Cardiac muscle cell (in vitro differentiated cells and primary cell): ENCODE measurements around the gene SHISAL1. TPM values are rescaled to one million over a fixed set of nuclear protein-coding genes. Genes with fewer than 3 reads are reported as not detected.

ENCODE experiments used
- DNase-seq, 2 donors: peaks; one replicate each; pipeline versions ENCODE4 v3.0.0 to v3.0.0-alpha.2; 2010 to 2017; ENCODE audit warnings: low read depth in 1 of 2, low spot score in 1 of 2
- H3K27ac ChIP-seq: fragments of 200-600 bp; sonication (generic); 2 replicates; pipeline ENCODE4 v1.5.1; 2016
- H3K27me3 ChIP-seq: fragments of 200-600 bp; sonication (generic); 2 replicates; pipeline ENCODE4 v1.6.0; 2016; ENCODE audit warnings: control low read depth
- H3K36me3 ChIP-seq: fragments of 200-600 bp; sonication (generic); 2 replicates; pipeline ENCODE4 v1.5.1; 2016; ENCODE audit warnings: control low read depth
- H3K4me1 ChIP-seq: fragments of 200-600 bp; sonication (generic); 2 replicates; pipeline ENCODE4 v1.8.1; 2017; ENCODE audit warnings: low read depth, mild to moderate bottlenecking, mixed run types
- H3K4me3 ChIP-seq: fragments of 200-600 bp; sonication (generic); 2 replicates; pipeline ENCODE4 v1.5.1; 2016; ENCODE audit warnings: mild to moderate bottlenecking
- H3K9me3 ChIP-seq: fragments of 200-600 bp; sonication (generic); 2 replicates; pipeline ENCODE4 v1.5.1; 2017; ENCODE audit warnings: low read depth, mild to moderate bottlenecking, control low read depth
- polyA plus RNA-seq: library from polyadenylated mRNA; unstranded; fragments of >200 nt; fragmentation: Nextera tagmentation; extraction: Ambion mirVana; gene quantifications from 2 replicates; pipeline ENCODE4 v1.2.1, GENCODE V29; 2016
- total RNA-seq: library from RNA; depleted of rRNA; stranded (reverse); fragments of >200 nt; gene quantifications from 2 replicates; pipeline ENCODE4 v1.2.3, GENCODE V29; 2016
- TF ChIP-seq, protein P1 (sequence below): IDR thresholded peaks from 2 replicates; pipeline ENCODE4 v1.5.1; 2012; ENCODE audit warnings: low read depth, mild to moderate bottlenecking, low read length

SHISAL1 gene
- total and polyA plus RNA-seq, 2 experiments from 2014 or later, result 0.40 to 2.8 TPM

GRCh38 chr22:44195189-44195871 lies 117.4 kb downstream of the SHISAL1 start:
- H3K36me3 ChIP-seq, result no peaks in the 10 kb centered on the region
- no peak for DNase-seq
- H3K4me3 ChIP-seq, result no peak overlapping the region
- H3K27me3 ChIP-seq, result no peaks in the 10 kb centered on the region
- H3K4me1 ChIP-seq, result no peaks in the 10 kb centered on the region
- H3K27ac ChIP-seq, result no peak overlapping the region
- H3K9me3 ChIP-seq, result no peaks in the 10 kb centered on the region
- TF ChIP-seq, protein P1, sequence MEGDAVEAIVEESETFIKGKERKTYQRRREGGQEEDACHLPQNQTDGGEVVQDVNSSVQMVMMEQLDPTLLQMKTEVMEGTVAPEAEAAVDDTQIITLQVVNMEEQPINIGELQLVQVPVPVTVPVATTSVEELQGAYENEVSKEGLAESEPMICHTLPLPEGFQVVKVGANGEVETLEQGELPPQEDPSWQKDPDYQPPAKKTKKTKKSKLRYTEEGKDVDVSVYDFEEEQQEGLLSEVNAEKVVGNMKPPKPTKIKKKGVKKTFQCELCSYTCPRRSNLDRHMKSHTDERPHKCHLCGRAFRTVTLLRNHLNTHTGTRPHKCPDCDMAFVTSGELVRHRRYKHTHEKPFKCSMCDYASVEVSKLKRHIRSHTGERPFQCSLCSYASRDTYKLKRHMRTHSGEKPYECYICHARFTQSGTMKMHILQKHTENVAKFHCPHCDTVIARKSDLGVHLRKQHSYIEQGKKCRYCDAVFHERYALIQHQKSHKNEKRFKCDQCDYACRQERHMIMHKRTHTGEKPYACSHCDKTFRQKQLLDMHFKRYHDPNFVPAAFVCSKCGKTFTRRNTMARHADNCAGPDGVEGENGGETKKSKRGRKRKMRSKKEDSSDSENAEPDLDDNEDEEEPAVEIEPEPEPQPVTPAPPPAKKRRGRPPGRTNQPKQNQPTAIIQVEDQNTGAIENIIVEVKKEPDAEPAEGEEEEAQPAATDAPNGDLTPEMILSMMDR, result no peak

GRCh38 chr22:44194569-44194968 lies 118.2 kb downstream of the SHISAL1 start:
- H3K4me1 ChIP-seq, result no peaks in the 10 kb centered on the region

More at GRCh38 chr22:44194569-44194968, 118.2 kb downstream of the SHISAL1 start:
- Histone ChIP-seq H3K27ac (no peak overlapping the region), H3K4me3 (no peak overlapping the region), H3K36me3 (no peaks in the 10 kb centered on the region), H3K9me3 (no peaks in the 10 kb centered on the region), H3K27me3 (no peaks in the 10 kb centered on the region)
- TF ChIP-seq, protein P1, result no peak
- no peak for DNase-seq

Other genes with a start within 250 kb of the SHISAL1 start
- 0.33 TPM in 1 of 2 replicates, not detected in the other for gene PARVG, start 132.0 kb downstream of the SHISAL1 start, total RNA-seq
- gene PARVG, start 132.0 kb downstream of the SHISAL1 start, polyA plus RNA-seq, result not detected in 2 replicates
- 50.7 and 55.5 TPM in 2 replicates for gene RTL6, start 185.3 kb upstream of the SHISAL1 start, total RNA-seq
- 30.0 and 37.4 TPM in 2 replicates for gene RTL6, start 185.3 kb upstream of the SHISAL1 start, polyA plus RNA-seq